Osteocyte (in vitro differentiated cells): ENCODE measurements around the gene OR2Z1. TPM values are rescaled to one million over a fixed set of nuclear protein-coding genes. Genes with fewer than 3 reads are reported as not detected.

Source experiments
- total RNA-seq: library from RNA; stranded (reverse); gene quantifications from 2 replicates; pipeline ENCODE4 v1.2.1, GENCODE V29; 2021

OR2Z1 gene
- total RNA-seq, 1 donor from 2014 or later = not detected

Other genes with a start within 250 kb of the OR2Z1 start
- 0.24 and 0.42 TPM in 2 replicates for gene PRAM1, start 219.0 kb upstream of the OR2Z1 start, total RNA-seq
- 23.9 and 29.9 TPM in 2 replicates for gene ZNF414, start 207.5 kb upstream of the OR2Z1 start, total RNA-seq
- gene MYO1F, start 144.2 kb upstream of the OR2Z1 start, total RNA-seq = 0.31 and 0.43 TPM in 2 replicates
- 86.5 and 96.2 TPM in 2 replicates for gene ADAMTS10, start 110.9 kb upstream of the OR2Z1 start, total RNA-seq
- not detected in 2 replicates for gene NFILZ, start 91.0 kb upstream of the OR2Z1 start, total RNA-seq
- not detected in 2 replicates for gene ACTL9, start 22.8 kb upstream of the OR2Z1 start, total RNA-seq
- 31.2 and 35.6 TPM in 2 replicates for gene ZNF558, start 110.7 kb downstream of the OR2Z1 start, total RNA-seq
- not detected in 2 replicates for gene MBD3L1, start 110.7 kb downstream of the OR2Z1 start, total RNA-seq